Activated naive CD8-positive, alpha-beta T cell treated with anti-CD3 and anti-CD28 coated beads, Interleukin-2, amount 10 ng/mL, durations not matched to agents 7 days and 5 days (primary cell): ENCODE measurements around the gene STX16. TPM values are rescaled to one million over a fixed set of nuclear protein-coding genes. Genes with fewer than 3 reads are reported as not detected.

Experiments used
- ATAC-seq: fragments of 150-1000 bp; cut with Tn5 transposase; one replicate; pipeline ENCODE4 v1.10.0; 2021; ENCODE audit warnings: low read depth, moderate library complexity
- POLR2A ChIA-PET: fragments of 350-600 bp; sonication (Branson Sonifier 250); formaldehyde crosslinking; loops from one replicate; lab custom pipeline; 2021; ENCODE audit warnings: antibody characterized with exemption; lab: Charles Lee
- DNase-seq: peaks from one replicate; pipeline ENCODE4 v3.0.0; 2021
- H3K27ac Mint-ChIP-seq: one replicate; pipeline ENCODE4 v1.8.0; 2022; ENCODE audit warnings: mild to moderate bottlenecking, mixed read lengths
- H3K27me3 Mint-ChIP-seq: one replicate; pipeline ENCODE4 v1.8.0; 2022; ENCODE audit warnings: mild to moderate bottlenecking, moderate library complexity, mixed read lengths
- H3K36me3 Mint-ChIP-seq: one replicate; pipeline ENCODE4 v1.8.0; 2021; ENCODE audit warnings: mild to moderate bottlenecking, mixed read lengths
- H3K4me1 Mint-ChIP-seq: one replicate; pipeline ENCODE4 v1.8.0; 2021; ENCODE audit warnings: mixed read lengths
- H3K4me3 Mint-ChIP-seq: one replicate; pipeline ENCODE4 v1.8.0; 2022; ENCODE audit warnings: mild to moderate bottlenecking, moderate library complexity, mixed read lengths
- H3K9me3 Mint-ChIP-seq: one replicate; pipeline ENCODE4 v1.8.0; 2021; ENCODE audit warnings: mixed read lengths
- total RNA-seq, 2 experiments: library from RNA; stranded (reverse); gene quantifications; one replicate each; pipeline ENCODE4 v1.2.3, GENCODE V29; 2021

Gene STX16
- total RNA-seq, 2 experiments from 2014 or later = 190 to 195 TPM

- Mint-ChIP-seq H3K9me3 (no peaks in the 10 kb centered on the region), H3K36me3 (no peaks in the 10 kb centered on the region), H3K27ac (no peak overlapping the region), H3K27me3 (no peaks in the 10 kb centered on the region), H3K4me1 (no peaks in the 10 kb centered on the region), H3K4me3 (no peak overlapping the region)
- ATAC-seq (no peak), DNase-seq (no peak)
- POLR2A ChIA-PET = no interaction called here
Observed at GRCh38 chr20:58612121-58612691, 38.9 kb upstream of the STX16 start.

- POLR2A ChIA-PET = no interaction called here
- H3K9me3 Mint-ChIP-seq = no peaks in the 10 kb centered on the region
- H3K36me3 Mint-ChIP-seq = no peaks in the 10 kb centered on the region
- no peak for DNase-seq
- ATAC-seq = no peak
- no peak overlapping the region for H3K27ac Mint-ChIP-seq
- no peaks in the 10 kb centered on the region for H3K27me3 Mint-ChIP-seq
- no peaks in the 10 kb centered on the region for H3K4me1 Mint-ChIP-seq
- no peak overlapping the region for H3K4me3 Mint-ChIP-seq
Observed at GRCh38 chr20:58613061-58613854, 37.8 kb upstream of the STX16 start.

GRCh38 chr20:58614366-58614765 lies 36.7 kb upstream of the STX16 start:
- POLR2A ChIA-PET = no interaction called here
- ATAC-seq = no peak

GRCh38 chr20:58614984-58615760 lies 35.9 kb upstream of the STX16 start:
- no peak for DNase-seq

More at GRCh38 chr20:58614366-58614765, 36.7 kb upstream of the STX16 start:
- H3K36me3 Mint-ChIP-seq = no peaks in the 10 kb centered on the region
- no peak for DNase-seq
- H3K27me3 Mint-ChIP-seq = peaks cover 3% of the 10 kb centered on the region
- H3K27ac Mint-ChIP-seq = no peak overlapping the region
- no peaks in the 10 kb centered on the region for H3K9me3 Mint-ChIP-seq
- no peaks in the 10 kb centered on the region for H3K4me1 Mint-ChIP-seq
- no peak overlapping the region for H3K4me3 Mint-ChIP-seq

GRCh38 chr20:58616411-58616810 lies 34.7 kb upstream of the STX16 start:
- POLR2A ChIA-PET = no interaction called here
- peaks cover 1% of the 10 kb centered on the region for H3K4me1 Mint-ChIP-seq
- DNase-seq (no peak), ATAC-seq (no peak)
- H3K9me3 Mint-ChIP-seq = no peaks in the 10 kb centered on the region
- H3K27me3 Mint-ChIP-seq = peaks cover 8% of the 10 kb centered on the region
- H3K27ac Mint-ChIP-seq = no peak overlapping the region
- H3K36me3 Mint-ChIP-seq = no peaks in the 10 kb centered on the region
- no peak overlapping the region for H3K4me3 Mint-ChIP-seq

More at GRCh38 chr20:58614984-58615760, 35.9 kb upstream of the STX16 start:
- Mint-ChIP-seq H3K4me3 (no peak overlapping the region), H3K27me3 (peaks cover 8% of the 10 kb centered on the region), H3K9me3 (no peaks in the 10 kb centered on the region), H3K36me3 (no peaks in the 10 kb centered on the region), H3K27ac (no peak overlapping the region), H3K4me1 (peaks cover 1% of the 10 kb centered on the region)
- no peak for ATAC-seq
- POLR2A ChIA-PET = no interaction called here

- Mint-ChIP-seq H3K36me3 (no peaks in the 10 kb centered on the region), H3K4me3 (no peak overlapping the region), H3K9me3 (no peaks in the 10 kb centered on the region), H3K27me3 (peaks cover 8% of the 10 kb centered on the region), H3K4me1 (peaks cover 1% of the 10 kb centered on the region), H3K27ac (no peak overlapping the region)
- no peak for DNase-seq
- POLR2A ChIA-PET = no interaction called here
- ATAC-seq = no peak
Observed at GRCh38 chr20:58617158-58617557, 33.9 kb upstream of the STX16 start.

GRCh38 chr20:58618351-58619076 lies 32.6 kb upstream of the STX16 start:
- POLR2A ChIA-PET = no interaction called here
- Mint-ChIP-seq H3K9me3 (no peaks in the 10 kb centered on the region), H3K27ac (no peak overlapping the region), H3K4me3 (no peak overlapping the region), H3K36me3 (no peaks in the 10 kb centered on the region), H3K27me3 (peaks cover 8% of the 10 kb centered on the region), H3K4me1 (peaks cover 1% of the 10 kb centered on the region)
- no peak for DNase-seq
- ATAC-seq = no peak

- POLR2A ChIA-PET = no interaction called here
- Mint-ChIP-seq H3K27ac (no peak overlapping the region), H3K4me3 (no peak overlapping the region), H3K9me3 (no peaks in the 10 kb centered on the region), H3K4me1 (peaks cover 1% of the 10 kb centered on the region), H3K27me3 (peaks cover 8% of the 10 kb centered on the region), H3K36me3 (no peaks in the 10 kb centered on the region)
- DNase-seq = no peak
- no peak for ATAC-seq
Observed at GRCh38 chr20:58619077-58619863, 31.8 kb upstream of the STX16 start.

- Mint-ChIP-seq H3K27ac (no peak overlapping the region), H3K4me1 (peaks cover 1% of the 10 kb centered on the region), H3K36me3 (no peaks in the 10 kb centered on the region), H3K27me3 (peaks cover 8% of the 10 kb centered on the region), H3K4me3 (no peak overlapping the region), H3K9me3 (no peaks in the 10 kb centered on the region)
- DNase-seq = no peak
- no peak for ATAC-seq
- POLR2A ChIA-PET = no interaction called here
Observed at GRCh38 chr20:58619864-58620431, 31.1 kb upstream of the STX16 start.

GRCh38 chr20:58621906-58622548 lies 29.1 kb upstream of the STX16 start:
- no peak for DNase-seq
- no peak overlapping the region for H3K27ac Mint-ChIP-seq

GRCh38 chr20:58622671-58623578 lies 28.2 kb upstream of the STX16 start:
- Mint-ChIP-seq H3K9me3 (no peaks in the 10 kb centered on the region), H3K27ac (no peak overlapping the region), H3K4me1 (peaks cover 1% of the 10 kb centered on the region), H3K36me3 (no peaks in the 10 kb centered on the region), H3K27me3 (peaks cover 8% of the 10 kb centered on the region), H3K4me3 (no peak overlapping the region)
- DNase-seq (no peak), ATAC-seq (no peak)
- POLR2A ChIA-PET = no interaction called here

More at GRCh38 chr20:58621906-58622548, 29.1 kb upstream of the STX16 start:
- peaks cover 8% of the 10 kb centered on the region for H3K27me3 Mint-ChIP-seq
- H3K9me3 Mint-ChIP-seq = no peaks in the 10 kb centered on the region
- peaks cover 1% of the 10 kb centered on the region for H3K4me1 Mint-ChIP-seq
- no peak overlapping the region for H3K4me3 Mint-ChIP-seq
- ATAC-seq = no peak
- no peaks in the 10 kb centered on the region for H3K36me3 Mint-ChIP-seq
- POLR2A ChIA-PET = no interaction called here
